ENCODE data around the gene DHX30.

DNA sequence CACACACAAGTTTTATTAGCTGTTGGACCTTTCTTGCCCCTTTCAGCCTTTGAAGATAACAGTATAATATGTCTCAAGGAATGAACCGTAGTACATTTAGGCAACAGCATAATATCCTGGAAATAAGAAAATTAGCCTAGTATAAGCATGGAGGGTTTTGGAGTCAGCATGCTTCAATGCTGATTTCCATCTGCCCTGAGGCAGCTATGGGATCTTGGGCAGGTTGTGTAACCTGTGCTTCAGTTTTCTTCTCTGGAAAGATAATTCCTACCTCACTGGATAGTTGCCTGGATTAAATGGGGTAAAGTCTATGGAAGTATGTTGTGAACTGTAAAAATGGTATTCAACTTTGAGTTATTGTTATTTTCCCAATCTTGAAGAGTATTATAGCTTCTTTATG, 1.6 kb downstream of the DHX30 start:
- TF ChIP-seq, protein P1, sequence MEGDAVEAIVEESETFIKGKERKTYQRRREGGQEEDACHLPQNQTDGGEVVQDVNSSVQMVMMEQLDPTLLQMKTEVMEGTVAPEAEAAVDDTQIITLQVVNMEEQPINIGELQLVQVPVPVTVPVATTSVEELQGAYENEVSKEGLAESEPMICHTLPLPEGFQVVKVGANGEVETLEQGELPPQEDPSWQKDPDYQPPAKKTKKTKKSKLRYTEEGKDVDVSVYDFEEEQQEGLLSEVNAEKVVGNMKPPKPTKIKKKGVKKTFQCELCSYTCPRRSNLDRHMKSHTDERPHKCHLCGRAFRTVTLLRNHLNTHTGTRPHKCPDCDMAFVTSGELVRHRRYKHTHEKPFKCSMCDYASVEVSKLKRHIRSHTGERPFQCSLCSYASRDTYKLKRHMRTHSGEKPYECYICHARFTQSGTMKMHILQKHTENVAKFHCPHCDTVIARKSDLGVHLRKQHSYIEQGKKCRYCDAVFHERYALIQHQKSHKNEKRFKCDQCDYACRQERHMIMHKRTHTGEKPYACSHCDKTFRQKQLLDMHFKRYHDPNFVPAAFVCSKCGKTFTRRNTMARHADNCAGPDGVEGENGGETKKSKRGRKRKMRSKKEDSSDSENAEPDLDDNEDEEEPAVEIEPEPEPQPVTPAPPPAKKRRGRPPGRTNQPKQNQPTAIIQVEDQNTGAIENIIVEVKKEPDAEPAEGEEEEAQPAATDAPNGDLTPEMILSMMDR (IDR thresholded peaks at IDR 0.05 in 2 of 3, conservative IDR thresholded peaks at IDR 0.05 in 1 of 3; ENCODE audit: insufficient read depth in 2 of 3, low read depth in 1 of 3, low read length in 3 of 3) = no peak
- no peak for TF ChIP-seq ZNF24 (IDR thresholded peaks at IDR 0.05)
- TF ChIP-seq POU5F1 (IDR thresholded peaks at IDR 0.05; ENCODE audit: borderline replicate concordance, low read depth, low read length, partially characterized antibody) = no peak
- no peak for TF ChIP-seq CHCHD3 (CRISPR knock-in tag; IDR thresholded peaks at IDR 0.05)
- no peak for TF ChIP-seq BMI1 (IDR thresholded peaks at IDR 0.05; ENCODE audit: low read length)
- TF ChIP-seq KLF1 (tag; IDR thresholded peaks at IDR 0.05) = no peak
- TF ChIP-seq PPARD (CRISPR knock-in tag; IDR thresholded peaks at IDR 0.05) = no peak
- no peak for TF ChIP-seq ZNF431 (CRISPR knock-in tag; IDR thresholded peaks at IDR 0.05)
- TF ChIP-seq TCFL5 (CRISPR knock-in tag; conservative IDR thresholded peaks at IDR 0.05) = no peak
- TF ChIP-seq, protein P2, sequence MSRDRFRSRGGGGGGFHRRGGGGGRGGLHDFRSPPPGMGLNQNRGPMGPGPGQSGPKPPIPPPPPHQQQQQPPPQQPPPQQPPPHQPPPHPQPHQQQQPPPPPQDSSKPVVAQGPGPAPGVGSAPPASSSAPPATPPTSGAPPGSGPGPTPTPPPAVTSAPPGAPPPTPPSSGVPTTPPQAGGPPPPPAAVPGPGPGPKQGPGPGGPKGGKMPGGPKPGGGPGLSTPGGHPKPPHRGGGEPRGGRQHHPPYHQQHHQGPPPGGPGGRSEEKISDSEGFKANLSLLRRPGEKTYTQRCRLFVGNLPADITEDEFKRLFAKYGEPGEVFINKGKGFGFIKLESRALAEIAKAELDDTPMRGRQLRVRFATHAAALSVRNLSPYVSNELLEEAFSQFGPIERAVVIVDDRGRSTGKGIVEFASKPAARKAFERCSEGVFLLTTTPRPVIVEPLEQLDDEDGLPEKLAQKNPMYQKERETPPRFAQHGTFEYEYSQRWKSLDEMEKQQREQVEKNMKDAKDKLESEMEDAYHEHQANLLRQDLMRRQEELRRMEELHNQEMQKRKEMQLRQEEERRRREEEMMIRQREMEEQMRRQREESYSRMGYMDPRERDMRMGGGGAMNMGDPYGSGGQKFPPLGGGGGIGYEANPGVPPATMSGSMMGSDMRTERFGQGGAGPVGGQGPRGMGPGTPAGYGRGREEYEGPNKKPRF (IDR thresholded peaks at IDR 0.05; ENCODE audit: low read depth, low read length) = no peak
- TF ChIP-seq, protein P3, sequence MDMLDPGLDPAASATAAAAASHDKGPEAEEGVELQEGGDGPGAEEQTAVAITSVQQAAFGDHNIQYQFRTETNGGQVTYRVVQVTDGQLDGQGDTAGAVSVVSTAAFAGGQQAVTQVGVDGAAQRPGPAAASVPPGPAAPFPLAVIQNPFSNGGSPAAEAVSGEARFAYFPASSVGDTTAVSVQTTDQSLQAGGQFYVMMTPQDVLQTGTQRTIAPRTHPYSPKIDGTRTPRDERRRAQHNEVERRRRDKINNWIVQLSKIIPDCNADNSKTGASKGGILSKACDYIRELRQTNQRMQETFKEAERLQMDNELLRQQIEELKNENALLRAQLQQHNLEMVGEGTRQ (CRISPR knock-in tag; IDR thresholded peaks at IDR 0.05) = no peak
